Measurements from ENCODE around the gene MT1HL1.
"Not testable (repeated sequence)": the region's sequence is repeated elsewhere in the genome, so short reads cannot be mapped to it uniquely, and the experiment has no call there.

MT1HL1 gene

DNA sequence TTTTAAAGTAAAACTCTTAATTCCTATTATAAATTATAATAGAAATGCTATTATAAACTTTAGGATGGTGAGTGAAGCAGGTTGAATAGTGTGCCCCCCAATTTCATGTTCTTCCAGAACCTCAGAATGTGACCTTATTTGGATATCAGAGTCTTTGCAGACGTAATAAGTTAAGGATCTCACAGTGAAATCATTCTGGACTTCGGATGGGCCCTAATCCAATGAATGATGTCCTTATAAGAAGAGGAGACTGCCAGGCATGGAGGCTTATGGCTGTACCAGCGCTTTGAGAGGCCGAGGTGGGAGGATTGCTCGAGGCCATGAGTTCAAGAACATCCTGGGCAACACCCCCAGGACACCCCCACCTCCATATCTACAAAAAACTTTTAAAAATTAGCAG, 9.4 kb upstream of the MT1HL1 start:
- no peak for DNase-seq

DNA sequence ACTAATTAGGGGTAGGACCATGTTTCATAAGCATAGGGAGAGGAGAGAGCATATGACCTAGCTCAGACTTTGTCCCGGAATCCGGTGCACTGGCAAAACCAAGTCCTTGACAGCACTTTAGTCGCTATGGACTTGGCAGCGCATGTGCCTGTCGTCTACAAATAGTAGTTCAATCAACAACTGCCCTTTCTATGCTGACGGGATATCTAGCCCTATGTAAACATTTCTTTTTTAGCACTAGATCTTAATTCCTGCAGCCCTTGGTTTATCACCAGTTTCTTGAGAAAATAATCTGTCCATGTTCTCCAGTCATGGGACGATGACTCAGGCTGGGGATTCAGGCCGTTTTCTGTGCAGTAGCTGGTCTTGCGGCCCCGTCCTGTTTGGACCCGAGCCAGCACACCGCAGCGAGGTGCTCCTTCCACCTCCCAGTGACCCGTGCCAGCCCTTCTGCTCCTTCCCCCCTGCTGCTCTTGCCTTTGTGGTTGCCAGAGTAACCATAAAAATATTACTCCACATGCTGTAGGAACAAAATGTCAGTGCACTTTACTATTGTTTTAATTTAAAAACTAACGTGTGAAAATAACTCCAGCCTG, 8.6 kb upstream of the MT1HL1 start:
- DNase-seq = no peak

DNA sequence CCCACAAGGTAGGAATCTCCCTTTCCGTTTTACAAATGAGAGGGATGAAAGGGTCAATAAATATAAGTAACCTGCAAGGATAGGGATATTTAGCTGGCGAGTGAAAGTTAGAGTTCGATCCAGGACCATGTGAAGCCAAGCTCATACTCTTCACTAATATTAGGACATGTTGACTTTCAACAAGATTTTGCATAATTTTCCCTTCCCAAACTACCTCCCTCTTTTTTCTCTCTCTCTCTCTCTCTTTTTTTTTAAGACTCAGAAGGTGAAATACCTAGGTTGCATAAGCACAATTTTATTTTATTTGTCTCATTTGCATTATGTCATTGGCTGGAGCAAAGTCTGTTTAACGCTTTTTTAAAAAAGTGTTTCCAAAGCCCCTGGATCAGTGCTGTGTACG, 8.1 kb upstream of the MT1HL1 start:
- DNase-seq = no peak

DNA sequence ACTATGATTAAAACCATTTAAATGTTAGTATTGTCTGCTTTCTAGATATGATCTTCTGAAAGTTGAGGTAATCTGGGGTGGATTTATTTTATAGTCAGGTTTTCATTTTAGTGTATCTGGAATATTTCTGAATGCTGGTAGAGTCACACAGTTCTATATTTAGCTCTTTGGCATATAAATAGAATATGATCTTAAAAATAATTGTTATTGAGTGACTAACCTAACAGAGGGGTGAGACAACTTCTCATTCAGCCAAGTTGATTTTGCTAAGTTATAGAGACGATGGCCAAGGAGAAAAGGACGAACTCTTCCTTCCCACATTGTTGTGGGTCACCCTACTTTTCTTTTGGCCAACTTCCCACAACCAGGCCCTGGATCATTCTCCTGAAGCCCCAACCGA, 7.2 kb upstream of the MT1HL1 start:
- DNase-seq = no peak

DNA sequence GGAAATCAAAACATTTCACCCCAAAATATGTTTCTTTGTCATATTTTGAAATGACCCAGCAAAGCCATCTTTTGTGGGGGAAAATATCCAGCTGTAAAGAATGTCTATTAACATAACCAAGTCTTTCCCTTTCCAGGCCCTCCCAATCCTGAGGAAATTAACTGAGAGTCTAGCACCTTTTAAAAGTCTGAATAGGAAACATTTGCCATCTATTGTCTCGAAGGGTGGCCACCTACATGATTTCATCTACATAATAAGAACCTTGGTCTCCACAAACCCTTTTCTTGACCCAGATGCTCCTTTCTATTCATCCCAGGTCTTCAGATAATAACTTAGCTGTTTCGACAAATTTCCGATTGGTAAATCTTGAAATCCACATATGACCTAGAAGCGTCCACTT, 5.4 kb upstream of the MT1HL1 start:
- DNase-seq = no peak

DNA sequence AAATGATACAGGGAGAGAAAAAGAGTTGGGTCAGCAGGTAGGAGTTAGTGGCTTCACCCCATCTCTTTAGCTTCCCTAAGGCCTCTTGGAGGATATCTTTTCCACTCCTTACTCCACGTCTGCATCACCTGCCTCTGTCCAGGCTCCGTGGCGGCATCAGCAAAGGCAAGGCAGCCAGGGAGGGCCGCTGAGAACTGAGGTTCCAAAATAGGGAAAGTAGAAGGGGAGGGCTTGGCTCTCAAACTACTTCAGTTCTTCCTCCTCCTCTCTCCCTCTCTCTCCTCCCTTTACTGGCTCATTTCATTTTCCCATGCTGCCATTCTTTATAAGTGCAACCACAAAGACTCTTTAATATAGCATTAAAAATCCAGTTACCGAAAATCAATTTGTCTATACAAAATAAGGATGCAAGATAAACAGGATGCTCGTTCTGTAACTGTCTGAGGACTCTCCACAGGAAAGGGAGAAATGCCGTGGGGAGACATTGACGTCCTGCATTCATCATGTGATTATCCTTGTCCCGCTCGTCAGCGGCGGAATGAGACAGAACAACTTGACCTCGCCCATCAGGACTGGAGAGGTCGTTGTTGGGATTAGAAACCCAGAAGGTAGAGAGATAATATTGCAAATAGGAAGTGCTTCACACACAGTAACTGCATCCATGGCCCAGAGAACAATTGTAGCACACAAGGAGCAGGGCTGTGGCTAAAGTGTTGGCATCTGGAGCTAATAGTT, 3.1 kb upstream of the MT1HL1 start:
- no peak for DNase-seq

DNA sequence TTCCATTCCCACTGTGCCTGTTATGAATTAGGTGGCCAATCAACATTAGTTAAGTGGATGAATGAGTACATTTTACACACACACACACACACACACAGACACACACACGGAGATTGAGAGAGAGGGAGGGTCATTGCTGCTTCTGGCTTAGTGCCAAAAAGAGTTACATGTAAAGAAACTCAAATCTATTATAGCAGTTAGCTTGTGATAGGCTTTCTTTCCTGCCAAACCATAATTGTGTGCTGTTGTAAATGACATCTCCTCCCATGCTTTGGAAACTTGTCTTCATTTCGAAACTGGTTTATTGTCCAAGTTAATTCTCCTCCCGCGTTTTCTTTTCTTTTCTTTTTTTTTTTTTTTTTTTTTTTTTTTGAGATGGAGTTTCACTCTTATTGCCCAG, 1.4 kb upstream of the MT1HL1 start:
- DNase-seq = no peak

DNA sequence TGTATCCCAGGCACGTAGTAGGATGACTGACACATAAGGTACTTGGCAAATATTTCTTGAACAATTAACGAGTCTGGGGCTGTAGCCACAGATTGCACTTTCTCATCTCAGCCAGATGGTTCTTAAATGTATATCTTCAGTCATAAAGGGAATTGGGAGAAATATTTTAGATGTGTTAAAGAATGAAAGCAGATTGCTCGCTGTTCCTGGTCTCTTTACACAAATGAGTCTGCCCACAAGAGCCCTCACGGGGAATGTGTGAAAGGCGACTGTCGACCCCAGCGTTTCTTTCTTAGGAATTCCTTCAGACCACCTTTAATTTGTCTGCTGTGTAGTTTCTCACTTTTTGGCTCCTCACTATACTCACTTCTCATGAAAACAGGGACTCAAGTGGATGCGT, 725 bp downstream of the MT1HL1 start:
- DNase-seq = no peak

DNA sequence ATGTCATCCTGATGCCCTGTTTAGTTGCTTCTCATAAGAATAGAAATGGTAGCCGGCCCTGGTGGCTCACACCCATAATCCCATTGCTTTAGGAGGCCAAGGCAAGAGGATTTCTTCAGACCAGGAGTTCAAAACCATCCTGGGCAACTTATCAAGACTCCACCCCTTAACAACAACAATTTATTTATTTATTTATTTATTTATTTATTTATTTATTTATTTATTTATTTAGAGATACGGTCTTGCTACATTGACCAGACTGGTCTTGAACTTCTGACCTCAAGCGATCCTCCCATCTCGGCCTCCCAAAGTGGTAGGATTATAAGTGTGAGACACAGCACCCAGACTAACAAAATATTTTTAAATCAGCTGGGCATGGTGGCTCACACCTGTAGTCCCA, 4.0 kb downstream of the MT1HL1 start:
- DNase-seq = no peak

DNA sequence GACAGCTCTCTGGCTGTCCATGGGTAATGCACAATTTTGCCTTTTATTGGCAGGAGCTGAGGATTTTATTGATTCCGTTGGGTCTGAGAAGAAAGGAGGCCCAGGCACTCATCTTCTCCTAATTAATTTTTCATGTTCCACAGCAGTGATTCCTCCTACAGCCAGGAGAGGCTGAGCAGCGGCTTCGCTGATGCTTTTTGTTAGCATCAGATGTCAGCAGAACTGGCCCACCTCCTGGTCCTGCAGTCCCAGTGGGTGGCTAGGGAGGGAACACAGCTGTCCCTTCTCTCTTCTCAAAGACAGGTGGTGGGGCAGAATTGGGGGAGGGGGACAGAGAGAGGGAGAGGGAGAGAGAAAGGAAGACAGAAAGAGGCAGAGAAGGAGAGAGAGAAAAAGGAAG, 5.7 kb downstream of the MT1HL1 start:
- DNase-seq = no peak

DNA sequence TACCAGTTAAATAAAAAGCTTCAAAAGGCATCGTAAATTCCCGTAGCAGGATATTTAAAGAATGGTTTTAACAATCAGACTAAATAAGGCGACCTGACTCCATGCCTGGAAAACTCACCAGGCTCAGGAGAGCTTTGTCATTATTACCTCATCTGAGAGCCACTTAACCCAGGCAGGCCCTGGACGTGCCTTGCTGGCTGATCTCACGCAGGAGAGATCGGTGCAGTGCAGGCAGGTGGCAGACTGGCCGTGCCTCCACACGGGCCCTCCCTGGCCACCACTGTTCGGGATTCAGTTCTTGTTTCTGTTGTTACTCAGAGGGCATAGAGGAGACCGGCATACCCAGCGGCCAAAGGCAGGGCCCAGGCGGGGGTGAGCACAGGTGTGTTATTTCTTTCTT, 6.4 kb downstream of the MT1HL1 start:
- no peak for DNase-seq

DNA sequence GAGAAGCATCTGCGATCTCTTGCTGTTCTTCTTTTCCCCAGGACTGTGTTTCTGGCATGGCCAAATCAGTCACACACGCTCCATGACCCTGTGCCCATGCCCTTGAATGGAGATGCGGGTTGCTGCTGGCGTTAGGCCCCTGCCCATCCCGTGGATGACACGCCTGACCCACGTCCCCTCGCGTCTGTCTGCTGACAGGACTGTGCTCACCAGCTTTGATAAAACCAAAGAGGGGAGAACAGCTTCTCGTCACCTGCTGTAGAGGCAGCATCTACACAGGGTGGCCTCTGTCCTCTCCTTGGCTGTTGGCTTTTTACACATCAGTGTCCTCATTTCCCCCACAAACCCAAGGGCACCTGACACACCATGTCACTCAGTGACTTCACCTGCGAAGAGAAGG, 6.9 kb downstream of the MT1HL1 start:
- no peak for DNase-seq

DNA sequence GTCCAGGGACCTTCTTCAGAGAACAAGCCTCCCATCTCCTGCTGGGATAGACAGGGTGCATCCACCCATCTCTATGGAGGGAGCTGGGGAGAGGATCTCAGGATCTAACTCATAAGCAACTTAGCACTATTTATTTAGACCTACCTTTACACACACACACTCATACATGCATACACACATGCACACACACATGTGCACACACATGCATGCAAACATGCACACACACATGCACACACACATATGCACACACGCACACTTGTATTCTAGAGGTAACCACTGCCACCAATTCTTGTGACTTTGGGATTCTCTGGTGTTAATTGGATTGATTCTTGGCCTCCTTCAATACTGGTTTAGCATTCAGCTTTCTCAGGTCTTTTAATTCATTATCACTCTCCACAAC, 9.8 kb downstream of the MT1HL1 start:
- DNase-seq = no peak

DNA sequence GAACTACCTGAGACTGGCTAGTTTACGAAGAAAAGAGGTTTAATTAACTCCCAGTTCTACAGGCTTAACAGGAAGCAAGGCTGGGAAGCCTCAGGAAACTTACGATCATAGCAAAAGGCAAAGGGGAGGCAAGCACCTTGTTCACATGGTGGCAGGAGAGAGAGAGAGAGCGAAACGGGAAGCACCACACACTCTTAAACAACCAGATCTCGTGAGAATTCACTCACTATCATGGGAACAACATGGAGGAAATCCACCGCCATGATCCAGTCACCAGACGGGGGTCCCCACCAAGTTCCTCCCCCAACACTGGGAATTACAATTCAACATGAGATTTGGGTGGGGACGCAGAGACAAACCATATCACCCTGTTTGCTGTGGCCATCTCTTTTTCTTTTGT, 11.8 kb downstream of the MT1HL1 start:
- no peak for DNase-seq

DNA sequence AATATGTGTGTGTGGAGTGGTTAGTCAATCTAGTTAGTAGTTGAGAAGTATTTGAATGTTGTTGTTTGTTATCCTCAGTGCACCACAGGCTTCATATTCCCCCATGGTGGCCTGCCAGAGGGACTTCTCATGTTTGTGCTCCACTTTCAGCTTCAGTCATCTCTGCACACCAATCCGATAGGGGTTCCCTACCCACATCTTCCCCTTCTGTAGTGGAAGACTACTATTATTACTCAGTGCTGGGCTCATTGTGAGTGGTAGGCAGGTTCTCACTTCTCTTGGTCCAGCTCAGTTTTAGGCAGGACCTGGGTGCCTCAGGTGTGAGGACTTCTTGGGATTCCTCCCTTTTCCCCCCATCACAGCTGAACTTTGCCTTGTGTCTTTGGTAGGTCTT, 14.2 kb downstream of the MT1HL1 start:
- no peak for DNase-seq

DNA sequence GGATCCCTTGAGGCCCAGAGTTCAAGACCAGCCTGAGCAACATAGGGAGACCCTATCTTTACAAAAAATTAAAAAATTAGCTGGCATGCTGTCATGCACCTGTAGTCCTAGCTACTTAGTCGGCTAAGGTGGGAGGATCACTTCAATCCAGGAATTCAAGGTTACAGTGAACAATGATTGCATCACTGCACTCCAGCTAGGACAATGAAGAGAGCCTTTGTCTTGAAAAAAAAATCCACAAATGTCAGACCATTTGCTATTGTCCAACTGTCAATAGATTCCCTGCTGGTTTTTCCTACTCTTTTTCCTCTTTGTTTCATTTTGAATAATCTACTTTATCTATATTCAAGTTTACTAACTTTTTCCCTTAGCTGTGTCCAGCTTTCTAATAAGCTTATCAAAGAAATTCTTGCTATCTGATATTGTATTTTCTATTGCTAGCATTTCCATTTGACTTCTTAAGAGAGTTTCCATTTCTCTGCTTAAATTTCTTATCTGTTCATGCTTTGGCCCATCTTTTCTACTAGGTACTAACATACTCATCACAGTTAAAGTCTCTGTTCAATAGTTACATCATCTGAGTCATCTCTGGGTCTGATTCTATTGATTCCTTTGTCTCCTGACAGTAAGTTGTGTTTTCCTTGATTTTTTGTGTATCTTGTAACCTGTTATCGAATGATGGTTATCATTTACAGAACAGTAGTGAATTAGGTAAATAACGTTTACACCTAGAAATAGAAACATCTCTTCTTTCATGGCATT, 14.8 kb downstream of the MT1HL1 start:
- no peak for DNase-seq

DNA sequence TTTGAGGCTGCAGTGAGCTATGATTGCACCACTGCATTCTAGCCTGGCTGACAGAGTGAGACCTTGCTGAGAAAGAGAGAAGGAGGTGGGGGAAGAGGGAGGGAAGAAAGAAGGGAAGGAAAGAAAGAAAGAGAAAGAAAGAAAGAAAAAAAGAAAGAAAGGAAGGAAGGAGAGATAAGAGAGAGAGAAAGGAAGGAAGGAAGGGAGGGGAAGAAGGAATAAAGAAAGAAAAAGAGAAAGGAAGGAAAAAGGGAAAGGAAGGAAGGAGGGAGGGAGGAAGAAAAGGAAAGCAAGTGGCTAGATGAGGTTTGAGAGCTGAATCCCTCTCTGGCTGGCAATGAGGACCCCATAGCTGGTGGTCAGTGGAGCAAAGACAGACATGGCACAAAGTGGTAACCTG, 20.4 kb downstream of the MT1HL1 start:
- no peak for DNase-seq

DNA sequence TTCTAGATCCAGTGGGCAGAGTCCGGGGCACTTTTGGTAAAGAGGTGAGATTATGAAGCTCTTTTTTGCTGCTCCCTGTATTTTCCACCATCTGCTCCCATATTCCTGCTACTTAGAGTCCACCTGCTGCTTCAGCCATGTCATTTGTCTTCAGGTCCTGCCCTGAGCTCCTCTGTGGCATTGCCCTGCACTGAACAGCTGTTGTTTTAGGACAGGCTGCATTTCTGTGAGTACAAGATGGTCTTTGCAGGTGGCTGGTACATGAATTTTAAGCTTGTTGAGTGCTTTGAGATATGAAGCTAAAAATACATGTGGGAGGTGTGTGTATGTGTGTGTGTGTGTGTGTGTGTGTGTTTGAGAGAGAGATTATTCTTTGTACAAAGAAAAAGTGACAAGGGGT, 21.9 kb downstream of the MT1HL1 start:
- no peak for DNase-seq

DNA sequence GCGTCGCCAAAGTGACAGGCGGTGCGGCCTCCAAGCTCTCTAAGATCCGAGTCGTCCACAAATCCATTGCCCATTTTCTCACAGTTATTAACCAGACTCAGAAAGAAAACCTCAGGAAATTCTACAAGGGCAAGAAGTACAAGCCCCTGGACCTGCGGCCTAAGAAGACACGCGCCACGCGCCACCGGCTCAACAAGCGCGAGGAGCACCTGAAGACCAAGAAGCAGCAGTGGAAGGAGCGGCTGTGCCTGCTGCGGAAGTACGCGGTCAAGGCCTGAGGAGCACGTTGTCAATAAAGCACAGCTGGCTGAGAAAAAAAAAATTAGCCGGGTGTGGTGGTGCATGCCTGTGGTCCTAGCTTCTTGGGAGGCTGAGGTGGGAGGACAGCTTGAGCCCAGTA, 22.8 kb downstream of the MT1HL1 start:
- not testable (repeated sequence) for DNase-seq

DNA sequence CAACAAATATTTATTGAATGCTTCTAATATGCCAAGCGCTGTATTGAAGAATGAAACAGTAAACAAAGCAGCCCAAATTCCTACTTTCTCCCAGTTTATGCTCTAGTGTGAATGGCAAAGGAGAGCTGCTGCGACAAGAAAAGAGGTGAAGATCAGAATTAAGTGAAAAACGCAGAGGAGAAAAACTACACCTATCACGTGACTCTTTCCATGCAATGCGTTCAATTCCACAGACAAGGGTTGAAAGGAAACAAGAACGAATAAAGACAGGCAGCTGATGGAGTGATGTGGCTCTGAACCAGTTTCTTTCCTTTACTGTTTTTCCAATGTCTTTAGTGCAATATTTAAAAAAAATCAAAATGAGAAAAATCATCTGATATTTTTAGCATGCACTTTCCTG, 23.6 kb downstream of the MT1HL1 start:
- DNase-seq = no peak

DNA sequence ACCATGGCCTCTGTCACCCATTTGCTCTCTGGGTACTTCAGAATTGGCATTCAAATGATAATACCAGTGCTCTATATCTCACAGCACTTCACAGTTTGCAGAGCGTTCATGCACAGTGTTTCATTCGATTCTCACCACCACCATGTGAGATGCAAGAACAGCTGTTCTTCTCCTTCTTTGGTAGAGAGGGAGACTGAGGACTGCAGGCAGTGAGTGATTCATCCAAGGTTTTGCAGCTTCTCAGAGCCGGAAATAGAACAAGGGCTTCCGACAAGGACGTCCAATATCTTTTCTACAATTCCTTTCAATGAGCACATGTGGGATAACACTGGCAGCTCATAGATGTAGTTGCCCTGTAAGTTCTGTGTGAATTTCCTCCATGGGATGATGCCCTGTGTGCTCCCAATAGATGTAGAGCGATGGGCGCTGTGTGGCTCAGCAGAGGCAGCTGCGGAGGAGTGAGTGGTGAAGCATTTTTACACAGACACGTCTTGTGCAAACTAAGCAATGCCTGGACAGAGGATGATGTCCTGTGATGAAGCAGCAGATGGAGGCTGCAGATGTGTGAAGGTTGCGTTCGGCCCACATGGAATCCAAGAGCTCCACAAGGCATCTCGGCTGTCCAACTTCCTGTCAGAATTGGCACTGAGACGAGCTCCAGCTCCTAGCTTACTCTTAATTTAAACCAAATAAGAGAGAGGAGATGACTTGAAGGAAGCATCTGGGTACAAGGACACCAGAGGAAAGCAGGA, 24.9 kb downstream of the MT1HL1 start:
- DNase-seq = no peak

DNA sequence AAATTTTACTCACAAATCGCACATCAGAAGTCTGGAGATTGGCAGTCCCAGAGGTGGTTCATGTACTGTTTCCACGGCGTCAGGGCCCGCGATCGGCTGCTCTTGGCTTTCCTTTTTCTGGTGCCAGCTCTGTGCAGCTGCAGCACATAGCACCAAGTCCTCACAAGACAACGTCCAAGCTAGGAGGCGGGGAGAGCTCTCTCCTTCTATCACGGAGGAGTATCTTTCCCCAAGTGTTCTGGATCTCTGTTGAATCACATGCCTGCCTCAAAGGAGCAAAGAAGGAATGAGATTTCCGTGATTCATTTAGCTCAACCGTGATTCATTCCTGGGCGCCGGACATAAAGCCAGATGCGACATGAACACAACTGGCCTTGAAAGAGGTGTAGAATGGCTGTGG, 25.5 kb downstream of the MT1HL1 start:
- no peak for DNase-seq

DNA sequence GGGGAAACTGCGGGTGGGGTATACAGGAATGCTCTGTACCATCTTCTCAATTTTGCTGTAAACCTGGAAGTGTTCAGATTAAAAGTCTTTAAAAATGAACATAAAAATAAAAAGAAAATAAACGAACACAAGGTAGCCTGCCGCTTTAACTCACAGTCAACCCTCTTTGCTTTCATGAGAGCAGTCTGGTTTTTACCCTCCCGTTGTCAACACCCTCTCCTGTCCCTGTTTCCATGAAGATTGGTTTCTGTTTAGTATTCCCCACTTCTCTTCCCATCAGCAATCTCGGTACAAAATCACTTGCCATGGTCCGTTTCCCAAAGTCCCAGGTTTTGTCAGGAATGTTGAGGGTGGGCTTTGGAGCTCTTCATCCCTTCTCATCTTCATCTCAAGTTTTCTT, 28.8 kb downstream of the MT1HL1 start:
- no peak for DNase-seq

DNA sequence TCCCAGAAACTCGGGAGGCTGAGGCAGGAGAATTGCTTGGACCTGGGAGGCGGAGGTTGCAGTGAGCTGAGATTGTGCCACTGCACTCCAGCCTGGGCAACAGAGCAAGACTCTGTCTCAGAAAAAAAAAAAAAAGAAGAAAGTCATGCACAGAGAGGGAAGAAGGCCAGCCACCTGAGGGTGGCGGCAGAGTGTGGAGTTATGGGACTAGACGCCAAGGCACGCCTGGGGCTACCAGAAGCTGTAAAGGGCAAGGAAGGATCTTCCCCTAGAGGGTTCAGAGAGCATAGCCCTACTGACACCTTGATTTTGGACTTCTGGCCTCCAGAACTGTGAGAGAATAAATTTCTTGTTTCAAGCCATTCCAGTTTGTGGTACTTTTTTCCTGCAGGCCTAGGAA, 30.2 kb downstream of the MT1HL1 start:
- DNase-seq = not testable (repeated sequence)

All from stimulated activated CD4-positive, alpha-beta T cell treated with anti-CD3 and anti-CD28 coated beads, Interleukin-15, amount 100 ng/mL, for 24 hours (primary cell).